AG09309 (cell line): Measurements from ENCODE around the gene ARHGAP30.
"Not testable (repeated sequence)": the region's sequence is repeated elsewhere in the genome, so short reads cannot be mapped to it uniquely, and the experiment has no call there.

ENCODE experiments used
- DNase-seq: peaks from one replicate; pipeline ENCODE4 v3.0.0-alpha.2; 2010; ENCODE audit warnings: low read depth
- H3K4me3 ChIP-seq: 2 replicates; pipeline ENCODE4 v1.5.1; 2011; ENCODE audit warnings: mild to moderate bottlenecking, low read depth, low read length, moderate library complexity; ENCODE audit not compliant: control insufficient read depth
- TF ChIP-seq, protein P1 (sequence below): IDR thresholded peaks from 2 replicates; pipeline ENCODE4 v1.5.1; 2011; ENCODE audit warnings: mild to moderate bottlenecking, low read depth, low read length, inconsistent platforms; ENCODE audit not compliant: insufficient read depth, control insufficient read depth; ENCODE audit errors: missing control alignments

Gene ARHGAP30

DNA sequence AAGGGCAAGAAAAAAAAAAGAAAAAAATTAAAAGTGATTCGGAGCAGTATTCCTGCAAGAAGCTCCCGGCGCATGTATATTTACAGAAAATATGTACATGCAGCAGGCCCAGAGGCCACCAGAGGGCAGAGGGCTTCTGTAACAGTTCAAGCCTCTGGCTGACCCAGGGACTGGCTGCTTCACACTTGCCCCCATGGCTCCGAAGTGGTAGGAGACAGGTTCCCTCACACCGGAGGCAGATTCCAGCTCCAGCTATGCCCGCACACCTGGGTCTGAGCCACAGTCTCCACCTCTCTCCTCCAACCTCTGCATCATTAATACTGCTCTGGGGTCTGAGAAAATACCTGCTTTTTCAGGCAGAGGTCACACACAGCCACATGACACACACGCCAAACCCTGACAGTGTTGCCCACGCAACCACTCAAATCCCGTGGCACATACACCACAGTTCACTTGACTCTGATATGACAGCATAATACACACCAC, 2.2 kb upstream of the ARHGAP30 start:
- TF ChIP-seq, protein P1, sequence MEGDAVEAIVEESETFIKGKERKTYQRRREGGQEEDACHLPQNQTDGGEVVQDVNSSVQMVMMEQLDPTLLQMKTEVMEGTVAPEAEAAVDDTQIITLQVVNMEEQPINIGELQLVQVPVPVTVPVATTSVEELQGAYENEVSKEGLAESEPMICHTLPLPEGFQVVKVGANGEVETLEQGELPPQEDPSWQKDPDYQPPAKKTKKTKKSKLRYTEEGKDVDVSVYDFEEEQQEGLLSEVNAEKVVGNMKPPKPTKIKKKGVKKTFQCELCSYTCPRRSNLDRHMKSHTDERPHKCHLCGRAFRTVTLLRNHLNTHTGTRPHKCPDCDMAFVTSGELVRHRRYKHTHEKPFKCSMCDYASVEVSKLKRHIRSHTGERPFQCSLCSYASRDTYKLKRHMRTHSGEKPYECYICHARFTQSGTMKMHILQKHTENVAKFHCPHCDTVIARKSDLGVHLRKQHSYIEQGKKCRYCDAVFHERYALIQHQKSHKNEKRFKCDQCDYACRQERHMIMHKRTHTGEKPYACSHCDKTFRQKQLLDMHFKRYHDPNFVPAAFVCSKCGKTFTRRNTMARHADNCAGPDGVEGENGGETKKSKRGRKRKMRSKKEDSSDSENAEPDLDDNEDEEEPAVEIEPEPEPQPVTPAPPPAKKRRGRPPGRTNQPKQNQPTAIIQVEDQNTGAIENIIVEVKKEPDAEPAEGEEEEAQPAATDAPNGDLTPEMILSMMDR: peak; percentile 69
- DNase-seq: no peak
- H3K4me3 ChIP-seq: no peak overlapping the region

DNA sequence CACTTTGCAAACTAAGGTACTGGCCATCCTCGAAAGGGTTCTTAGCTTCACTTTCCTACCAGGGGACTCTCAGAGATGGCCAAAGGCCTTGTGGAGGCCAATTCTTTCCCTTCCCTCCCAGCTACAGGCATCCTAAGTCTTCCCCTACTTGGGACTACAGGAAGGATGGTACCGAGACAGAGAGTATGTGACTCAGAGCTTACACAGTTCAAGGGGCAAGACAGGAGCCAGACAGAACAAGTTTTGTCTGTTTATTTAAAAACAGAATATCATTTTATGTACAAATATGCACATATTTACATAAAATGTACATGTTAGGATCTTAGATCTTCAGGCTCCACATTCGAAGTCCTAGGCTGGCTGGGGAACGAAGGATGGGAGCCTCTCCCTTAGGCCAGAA, 1.1 kb upstream of the ARHGAP30 start:
- DNase-seq: no peak
- TF ChIP-seq, protein P1: no peak
- no peak overlapping the region for H3K4me3 ChIP-seq

DNA sequence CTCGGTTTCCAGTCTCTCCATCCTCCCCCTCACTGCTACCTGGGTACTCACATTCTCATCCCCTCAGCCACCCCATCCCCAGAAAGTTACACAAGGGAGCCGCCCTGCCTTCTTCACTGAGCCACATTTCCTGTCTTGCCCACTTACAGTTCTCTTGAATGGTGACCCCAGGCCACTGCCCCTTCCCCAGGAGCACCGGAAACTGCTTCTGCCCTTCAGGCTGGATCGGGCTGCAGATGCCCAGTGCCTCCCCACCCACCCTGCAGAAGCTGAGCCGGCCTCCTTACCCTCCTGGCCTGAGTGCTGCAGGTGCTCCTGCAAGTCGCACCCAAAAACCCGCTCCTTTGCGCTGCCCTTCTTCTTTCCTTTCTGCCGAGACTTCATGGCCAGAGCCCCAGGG, 450 bp downstream of the ARHGAP30 start:
- DNase-seq: no peak
- no peak overlapping the region for H3K4me3 ChIP-seq
- TF ChIP-seq, protein P1: no peak

DNA sequence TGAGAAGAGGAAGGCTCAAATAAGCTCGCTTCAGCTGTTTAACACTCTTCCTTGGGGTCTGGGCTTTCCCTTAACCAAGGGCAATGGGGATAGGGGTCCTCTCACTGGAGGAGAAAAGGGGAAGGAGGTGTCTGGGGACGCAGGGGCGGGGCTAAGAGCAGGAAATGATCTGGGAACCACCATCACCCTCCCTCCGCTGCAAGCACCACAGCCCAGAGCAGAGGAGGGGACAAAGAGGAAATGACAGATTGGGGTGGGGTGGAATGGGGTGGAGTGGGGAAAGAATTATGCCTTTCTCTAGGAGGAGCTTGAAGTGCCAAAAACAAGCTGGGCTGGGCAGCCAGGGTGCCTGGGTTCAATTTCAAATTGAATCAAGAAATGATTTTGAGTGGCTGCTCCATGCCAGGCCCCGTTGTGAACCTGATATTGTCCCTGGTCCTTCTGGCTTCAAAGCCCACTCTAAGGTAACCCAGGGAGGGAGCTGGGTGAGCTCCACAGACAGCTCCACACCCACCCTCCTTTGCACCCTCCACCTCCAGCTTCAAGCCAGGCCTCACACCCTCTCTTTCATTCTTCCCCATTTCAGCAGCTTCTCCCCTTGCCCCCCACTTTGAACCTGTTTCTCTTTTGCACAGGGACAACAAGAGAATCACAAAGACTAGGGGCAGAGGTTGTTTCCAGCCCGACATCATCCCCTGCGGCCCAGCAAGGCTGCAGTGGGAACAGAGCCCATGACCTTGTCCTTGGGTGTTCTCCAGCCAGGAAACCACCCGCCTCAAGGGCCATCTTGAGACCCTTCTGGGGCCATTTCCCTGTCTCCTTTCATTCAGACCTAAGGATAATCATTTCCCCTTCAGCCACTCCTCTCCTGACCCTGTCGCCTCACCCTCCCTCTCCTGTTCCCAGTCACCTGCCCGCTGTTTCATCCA, 1.1 kb downstream of the ARHGAP30 start:
- H3K4me3 ChIP-seq: no peak overlapping the region
- TF ChIP-seq, protein P1: no peak
- no peak for DNase-seq

DNA sequence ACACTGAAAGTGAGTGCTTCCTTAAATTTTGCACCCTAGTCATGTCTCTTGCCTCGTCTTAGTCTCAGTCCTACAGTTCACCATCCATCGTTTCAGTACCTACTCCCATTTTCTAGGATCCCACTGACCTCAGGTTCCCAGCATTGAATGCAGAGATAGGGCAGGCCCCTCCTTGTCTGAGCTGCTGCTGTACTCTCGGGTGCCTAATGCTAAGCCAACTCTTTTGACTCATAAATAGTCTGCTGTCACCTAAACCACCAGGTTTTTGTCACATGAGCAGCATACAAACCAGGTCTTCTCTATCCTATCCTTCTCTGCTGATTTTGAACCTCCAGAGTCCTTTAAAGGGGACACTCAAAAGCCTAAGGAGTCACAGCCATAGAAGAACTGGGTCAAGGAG, 3.0 kb downstream of the ARHGAP30 start:
- TF ChIP-seq, protein P1: no peak
- no peak overlapping the region for H3K4me3 ChIP-seq
- DNase-seq: no peak

DNA sequence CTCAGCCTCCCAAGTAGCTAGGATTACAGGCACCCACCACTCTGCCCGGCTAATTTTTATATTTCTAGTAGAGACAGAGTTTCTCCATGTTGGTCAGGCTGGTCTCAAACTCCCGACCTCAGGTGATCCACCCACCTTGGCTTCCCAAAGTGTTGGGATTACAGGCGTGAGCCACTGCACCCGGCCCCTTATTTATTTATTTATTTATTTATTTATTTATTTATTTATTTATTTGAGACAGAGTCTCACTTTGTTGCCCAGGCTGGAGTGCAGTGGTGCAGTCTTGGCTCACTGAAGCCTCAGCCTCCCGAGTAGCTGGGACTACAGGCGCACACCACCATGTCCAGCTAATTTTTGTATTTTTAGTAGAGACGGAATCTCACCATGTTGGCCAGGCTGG, 4.0 kb downstream of the ARHGAP30 start:
- not testable (repeated sequence) for DNase-seq, H3K4me3 ChIP-seq

DNA sequence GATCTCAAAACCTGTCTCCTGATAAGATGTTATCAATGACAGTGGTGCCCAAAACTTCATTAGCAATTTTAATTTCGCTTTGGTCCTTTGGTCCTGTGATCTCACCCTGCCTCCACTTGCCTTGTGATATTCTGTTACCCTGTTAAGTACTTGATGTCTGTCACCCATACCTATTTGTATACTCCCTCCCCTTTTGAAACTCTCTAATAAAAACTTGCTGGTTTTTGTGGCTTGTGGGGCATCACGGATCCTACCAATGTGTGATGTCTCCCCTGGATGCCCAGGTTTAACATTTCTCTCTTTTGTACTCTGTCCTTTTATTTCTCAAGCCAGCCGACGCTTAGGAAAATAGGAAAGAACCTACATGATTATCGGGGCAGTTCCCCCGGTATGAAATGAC, 5.8 kb downstream of the ARHGAP30 start:
- H3K4me3 ChIP-seq, DNase-seq: not testable (repeated sequence)

DNA sequence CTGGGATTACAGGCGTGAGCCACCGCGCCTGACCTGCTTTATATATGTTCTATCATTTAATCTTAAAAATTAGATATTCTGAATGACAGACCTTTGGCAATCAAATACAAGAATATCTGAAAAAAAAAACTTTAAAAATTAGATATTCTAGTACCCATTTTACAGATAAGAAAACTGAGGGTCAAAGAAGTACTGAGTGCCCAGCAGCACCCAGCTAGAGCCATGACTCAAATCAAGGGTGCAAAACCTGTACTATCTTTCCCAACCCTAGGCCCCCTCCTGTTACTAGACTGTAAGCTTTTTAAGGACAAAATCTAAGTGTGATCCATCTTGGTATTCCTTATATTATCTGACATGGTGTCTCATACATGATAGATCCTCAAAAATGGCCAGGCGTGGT, 8.3 kb downstream of the ARHGAP30 start:
- no peak for DNase-seq
- TF ChIP-seq, protein P1: no peak
- H3K4me3 ChIP-seq: no peak overlapping the region
